Upper lobe of left lung (tissue), 4 donors: ENCODE data around the gene DKK3.

ENCODE experiments used
- EP300 ChIP-seq, 4 donors: sonication (generic); formaldehyde crosslinking; IDR thresholded peaks; one replicate each; pipeline ENCODE4 v1.5.1; 2017; ENCODE audit warnings: antibody characterized with exemption in 4 of 4, control low read depth in 2 of 4
- POLR2A ChIP-seq, 4 donors: fragments of 450-650 bp; IDR thresholded peaks; one replicate each; pipeline ENCODE4 v1.5.1; 2016 to 2017; ENCODE audit warnings: antibody characterized with exemption in 4 of 4, mild to moderate bottlenecking in 2 of 4
- POLR2AphosphoS5 ChIP-seq, 2 donors: sonication (generic); formaldehyde crosslinking; IDR thresholded peaks; one replicate each; pipeline ENCODE4 v1.5.1; 2017; ENCODE audit warnings: antibody characterized with exemption in 2 of 2
- TF ChIP-seq, protein P1 (sequence below), 6 experiments: fragments of 450-650 bp in 4 of 6; fragments of 200-600 bp in 2 of 6; sonication (generic) in 2 of 6; IDR thresholded peaks; one replicate each; pipeline ENCODE4 v1.5.1; 2016 to 2019; ENCODE audit warnings: antibody characterized with exemption in 6 of 6

GRCh38 chr11:11949482-11949881 is 58.9 kb downstream of the DKK3 start:
- TF ChIP-seq, protein P1, sequence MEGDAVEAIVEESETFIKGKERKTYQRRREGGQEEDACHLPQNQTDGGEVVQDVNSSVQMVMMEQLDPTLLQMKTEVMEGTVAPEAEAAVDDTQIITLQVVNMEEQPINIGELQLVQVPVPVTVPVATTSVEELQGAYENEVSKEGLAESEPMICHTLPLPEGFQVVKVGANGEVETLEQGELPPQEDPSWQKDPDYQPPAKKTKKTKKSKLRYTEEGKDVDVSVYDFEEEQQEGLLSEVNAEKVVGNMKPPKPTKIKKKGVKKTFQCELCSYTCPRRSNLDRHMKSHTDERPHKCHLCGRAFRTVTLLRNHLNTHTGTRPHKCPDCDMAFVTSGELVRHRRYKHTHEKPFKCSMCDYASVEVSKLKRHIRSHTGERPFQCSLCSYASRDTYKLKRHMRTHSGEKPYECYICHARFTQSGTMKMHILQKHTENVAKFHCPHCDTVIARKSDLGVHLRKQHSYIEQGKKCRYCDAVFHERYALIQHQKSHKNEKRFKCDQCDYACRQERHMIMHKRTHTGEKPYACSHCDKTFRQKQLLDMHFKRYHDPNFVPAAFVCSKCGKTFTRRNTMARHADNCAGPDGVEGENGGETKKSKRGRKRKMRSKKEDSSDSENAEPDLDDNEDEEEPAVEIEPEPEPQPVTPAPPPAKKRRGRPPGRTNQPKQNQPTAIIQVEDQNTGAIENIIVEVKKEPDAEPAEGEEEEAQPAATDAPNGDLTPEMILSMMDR (IDR thresholded peaks at IDR 0.05): no peak
- TF ChIP-seq POLR2A (IDR thresholded peaks at IDR 0.05) (no peak), EP300 (IDR thresholded peaks at IDR 0.05) (no peak), POLR2AphosphoS5 (IDR thresholded peaks at IDR 0.05) (no peak)
